Activated gamma-delta T cell treated with anti-CD3 and anti-CD28 coated beads, Interleukin-2, amount 50 U/mL, for 16 hours (primary cell): ENCODE results near the gene ST6GALNAC6.
"Not testable (repeated sequence)": the region's sequence is repeated elsewhere in the genome, so short reads cannot be mapped to it uniquely, and the experiment has no call there.

ENCODE experiments used
- DNase-seq: peaks from one replicate; pipeline ENCODE4 v3.0.0-alpha.2; 2020; ENCODE audit warnings: low read depth

The ST6GALNAC6 gene

GRCh38 chr9:127854960-127855359 is 44.4 kb downstream of the ST6GALNAC6 start:
- DNase-seq, result no peak

DNA sequence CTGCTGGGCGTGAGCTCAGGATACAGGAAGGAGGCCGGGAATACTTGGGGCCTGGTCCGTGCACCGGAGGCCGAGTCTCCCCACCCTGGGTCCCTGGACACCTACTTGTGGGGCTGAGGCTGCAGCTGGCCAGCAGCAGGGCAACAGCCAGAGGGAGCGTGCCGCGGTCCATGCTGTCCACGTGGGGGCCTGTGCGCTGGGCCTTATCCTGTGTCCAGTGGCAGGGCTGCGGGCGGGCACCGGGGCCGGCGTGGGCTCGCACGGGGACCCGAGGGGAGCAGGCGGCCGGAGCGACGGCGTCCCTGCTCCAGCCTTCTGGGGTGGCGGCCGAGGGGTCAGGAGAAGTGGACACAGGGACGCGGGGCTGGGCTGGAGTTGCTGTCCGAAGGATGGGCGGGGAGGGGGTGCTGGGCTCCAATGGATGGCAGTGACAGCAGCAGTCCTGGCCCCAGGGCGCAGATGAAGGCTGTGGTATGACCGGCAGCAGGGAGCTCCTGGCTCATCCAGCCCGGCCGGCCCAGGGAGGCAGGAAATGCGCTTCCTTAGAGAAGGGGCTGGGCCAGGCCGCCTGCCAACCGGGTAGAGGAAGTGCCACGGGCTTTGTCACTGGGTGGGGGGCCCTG is 45.1 kb downstream of the ST6GALNAC6 start, which contains the start of gene ENG:
Gene ENG, minus strand, starts transcription at position 475 of the 623 bp plus-strand sequence. Its CDS starts 303 bp downstream, at position 172.
- DNase-seq, result no peak

- no peak for DNase-seq
These were observed 45.9 kb downstream of the ST6GALNAC6 start for GRCh38 chr9:127853312-127854183.

DNA sequence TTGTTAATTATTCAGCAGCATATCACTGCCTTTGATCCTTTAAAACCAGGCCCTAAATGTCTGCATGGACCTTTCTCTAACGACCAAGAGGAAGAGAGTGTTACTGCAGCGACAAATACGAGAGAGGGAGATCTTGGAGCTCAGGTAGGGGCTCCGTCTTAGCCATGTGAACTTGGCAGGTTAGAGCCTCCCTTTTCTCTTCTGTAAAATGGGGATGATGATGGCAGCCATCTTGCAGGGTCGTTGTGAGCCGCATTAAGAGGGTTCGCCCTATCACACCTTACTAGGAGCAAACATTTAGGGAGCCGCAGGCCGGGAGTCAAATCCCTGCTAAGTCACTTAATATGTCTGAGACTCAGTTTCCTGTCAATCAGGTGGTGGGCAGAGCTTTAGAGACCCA is 46.6 kb downstream of the ST6GALNAC6 start:
- DNase-seq, result no peak

- no peak for DNase-seq
These were observed 49.0 kb downstream of the ST6GALNAC6 start for GRCh38 chr9:127850286-127850830.

- DNase-seq, result no peak
These were observed 50.5 kb downstream of the ST6GALNAC6 start for GRCh38 chr9:127848756-127849504.

- DNase-seq, result no peak
These were observed 51.3 kb downstream of the ST6GALNAC6 start for GRCh38 chr9:127847833-127848755.

DNA sequence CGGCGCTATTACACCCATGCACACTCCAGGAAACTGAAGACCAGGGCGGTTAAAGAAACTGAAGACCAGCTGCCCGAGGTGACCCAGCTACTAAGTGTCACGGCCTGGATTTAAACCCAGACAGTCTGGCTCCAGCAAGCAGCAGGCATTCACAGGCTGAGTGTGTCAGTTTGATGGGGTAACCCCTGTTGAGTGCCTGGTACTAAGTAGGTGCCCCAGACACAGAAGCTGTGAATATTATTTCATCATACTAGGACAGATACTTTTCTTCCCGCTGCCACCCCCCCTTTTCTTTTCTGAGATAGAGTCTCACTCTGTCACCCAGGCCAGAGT is 52.3 kb downstream of the ST6GALNAC6 start:
- DNase-seq, result no peak

DNA sequence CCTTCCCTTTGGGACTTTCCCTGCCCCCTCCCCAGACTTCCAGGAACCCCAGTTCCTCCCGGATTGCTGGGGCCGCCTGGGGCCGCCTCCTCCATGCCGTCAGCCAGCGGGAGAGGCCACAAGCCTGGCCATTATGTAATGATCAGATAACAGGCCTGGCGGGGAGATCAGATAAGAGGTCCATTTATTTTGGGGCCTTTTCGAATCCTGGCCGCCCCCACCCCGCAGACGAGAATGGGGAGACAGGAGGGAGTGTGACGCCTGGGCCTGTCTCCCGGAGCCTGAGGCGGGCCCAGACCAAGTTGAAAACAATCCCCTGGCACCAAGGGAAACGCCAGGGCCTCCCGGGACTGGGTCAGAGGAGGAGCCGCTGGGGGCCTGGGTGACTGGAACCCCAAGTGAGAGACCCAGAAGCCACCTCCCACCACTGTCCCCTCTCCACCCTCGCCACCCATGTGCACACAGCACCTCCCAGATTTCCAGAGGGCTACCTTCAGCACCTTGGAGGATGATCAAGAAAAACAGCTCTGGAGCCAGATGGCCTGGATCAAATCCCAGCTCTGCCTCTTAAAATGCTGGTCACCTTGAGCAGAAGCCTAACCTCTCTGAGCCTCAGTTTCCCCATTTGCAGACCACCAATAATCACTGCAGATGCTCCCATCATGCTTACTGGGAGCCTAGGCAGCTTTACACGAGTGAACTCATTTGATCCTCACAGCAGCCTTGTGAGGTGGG is 52.8 kb downstream of the ST6GALNAC6 start:
- DNase-seq, result no peak

DNA sequence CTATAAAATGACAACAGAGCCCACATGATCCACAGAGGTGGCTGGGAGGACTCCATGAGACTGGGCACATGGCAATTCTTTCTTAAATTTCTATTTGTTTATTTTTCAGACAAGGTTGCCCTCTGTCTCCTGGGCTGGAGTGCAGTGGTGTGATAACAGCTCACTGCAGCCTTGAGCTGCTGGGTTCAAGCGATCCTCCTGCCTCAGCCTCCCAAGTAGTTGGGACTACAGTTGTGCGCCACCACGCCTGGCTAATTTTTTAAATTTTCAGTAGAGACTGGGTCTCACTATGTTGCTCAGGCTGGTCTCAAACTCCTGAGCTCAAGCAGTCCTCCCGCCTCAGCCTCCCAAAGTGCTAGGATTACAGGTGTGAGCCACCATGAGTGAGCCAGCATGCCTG is 53.8 kb downstream of the ST6GALNAC6 start:
- DNase-seq, result not testable (repeated sequence)

- no peak for DNase-seq
These were observed 54.5 kb downstream of the ST6GALNAC6 start for GRCh38 chr9:127844821-127845359.

DNA sequence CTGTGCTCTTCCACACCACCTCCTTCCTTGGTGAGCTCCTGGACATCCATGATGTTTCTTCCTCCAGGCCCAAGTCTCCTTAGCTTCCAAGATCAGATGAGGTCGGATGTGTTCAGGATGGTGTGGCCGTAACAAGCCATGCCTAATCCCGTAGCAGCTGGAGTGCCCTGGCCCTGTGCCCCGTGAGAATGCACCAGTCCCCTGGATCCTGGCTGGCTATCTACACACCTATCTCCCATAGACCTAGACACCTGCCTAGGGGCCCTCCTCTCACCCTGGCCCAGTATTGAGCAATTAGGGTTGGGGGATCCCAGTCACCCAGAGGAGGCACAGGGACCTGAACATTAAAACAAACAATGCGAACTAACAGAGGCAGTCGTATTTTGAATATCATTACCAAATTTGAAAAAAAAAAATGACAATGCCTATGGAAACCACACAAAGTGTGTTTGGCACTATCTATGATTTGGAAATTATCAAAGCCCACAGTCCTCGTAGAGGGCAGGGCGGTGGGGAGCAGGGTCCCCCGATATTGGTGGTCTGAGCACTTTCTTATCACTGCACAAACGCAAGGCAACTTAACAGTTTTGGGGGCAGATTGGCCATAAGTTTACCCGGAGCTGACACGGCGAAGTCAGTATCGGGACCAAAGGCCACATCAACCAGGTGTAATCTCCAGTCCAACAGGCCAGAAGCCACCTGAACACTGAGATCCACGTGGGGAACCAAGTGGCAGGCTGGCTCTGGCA is 58.1 kb downstream of the ST6GALNAC6 start:
- DNase-seq, result no peak

GRCh38 chr9:127838375-127839078 is 60.9 kb downstream of the ST6GALNAC6 start:
- no peak for DNase-seq

GRCh38 chr9:127837346-127837745 is 62.1 kb downstream of the ST6GALNAC6 start:
- DNase-seq, result no peak

DNA sequence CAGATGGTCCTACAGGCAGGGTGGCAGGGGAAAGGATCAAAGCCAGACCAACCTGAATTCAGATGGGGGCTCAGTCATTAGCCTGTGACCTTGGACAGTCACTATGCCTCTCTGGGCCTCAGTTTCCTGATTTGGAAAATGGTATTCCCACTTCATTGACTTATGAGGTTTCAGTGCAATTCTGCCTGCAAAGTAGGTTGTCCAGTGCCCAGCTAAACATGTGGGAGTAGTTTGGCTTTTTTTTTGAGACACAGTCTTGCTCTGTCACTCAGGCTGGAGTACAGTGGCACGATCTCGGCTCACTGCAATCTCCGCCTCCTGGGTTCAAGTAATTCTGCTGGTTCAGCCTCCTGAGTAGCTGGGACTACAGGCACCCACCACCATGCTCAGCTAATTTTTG is 62.8 kb downstream of the ST6GALNAC6 start:
- DNase-seq, result not testable (repeated sequence)

- no peak for DNase-seq
These were observed 63.3 kb downstream of the ST6GALNAC6 start for GRCh38 chr9:127835991-127836516.
